ENCODE results near the gene ANAPC13. TPM values are rescaled to one million over a fixed set of nuclear protein-coding genes. Genes with fewer than 3 reads are reported as not detected.
A peak's percentile ranks its signal among the peaks of the same experiment; 100 is the strongest.

ANAPC13 gene
- polyA plus RNA-seq, 1 donor from 2014 or later, result 178 TPM

DNA sequence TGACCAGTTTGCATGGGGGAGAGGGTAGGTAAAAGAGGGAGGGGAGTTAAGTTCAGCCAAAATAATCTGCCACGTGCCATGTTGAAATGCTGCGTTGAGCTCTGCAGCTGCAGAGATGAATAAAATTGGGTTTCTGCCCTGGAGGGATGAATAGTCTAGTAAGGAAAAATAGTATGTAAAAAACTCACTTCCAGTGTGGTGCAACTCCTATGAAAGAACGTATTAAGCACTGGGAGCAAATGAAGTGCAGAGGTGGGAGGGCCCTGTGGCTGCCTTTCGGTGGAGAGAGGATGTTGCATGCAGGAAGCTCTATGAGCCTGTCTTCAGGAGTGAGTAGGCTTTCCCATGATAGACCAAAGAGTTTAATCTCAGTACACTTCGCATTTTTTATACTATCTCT lies 8.7 kb upstream of the ANAPC13 start:
- Histone ChIP-seq H2AFZ (ENCODE audit: low read depth, low read length) (no peak overlapping the region), H4K20me1 (ENCODE audit: insufficient read depth) (no peaks in the 10 kb centered on the region), H3K4me2 (ENCODE audit: low read length) (no peak overlapping the region), H3K9ac (ENCODE audit: low read length) (no peak overlapping the region), H3K79me2 (replicated peaks; ENCODE audit: insufficient read depth, low read length) (peaks cover 27% of the 10 kb centered on the region), H3K4me3 (ENCODE audit: low read length) (no peak overlapping the region), H3K36me3 (ENCODE audit: insufficient read depth, low read length) (no peaks in the 10 kb centered on the region), H3K27me3 (ENCODE audit: insufficient read depth, low read depth, low read length) (no peaks in the 10 kb centered on the region), H3K27ac (ENCODE audit: low read length) (no peak overlapping the region), H3F3A (ENCODE audit: insufficient read depth, low read length, poor library complexity, severe bottlenecking) (no peaks in the 10 kb centered on the region), H3K9me2 (ENCODE audit: insufficient read depth, low read length) (no peaks in the 10 kb centered on the region), H3K9me3 (ENCODE audit: low read length) (no peaks in the 10 kb centered on the region)
- TF ChIP-seq EP300 (conservative IDR thresholded peaks at IDR 0.05; ENCODE audit: poor library complexity, severe bottlenecking), result no peak
- TF ChIP-seq SMC3 (conservative IDR thresholded peaks at IDR 0.05; ENCODE audit: poor library complexity), result no peak
- no peak for TF ChIP-seq POLR2AphosphoS5 (IDR thresholded peaks at IDR 0.05)
- no peak for TF ChIP-seq MXI1 (conservative IDR thresholded peaks at IDR 0.05; ENCODE audit: poor library complexity, severe bottlenecking)
- TF ChIP-seq RAD21 (conservative IDR thresholded peaks at IDR 0.05), result no peak
- no peak for TF ChIP-seq TAF1 (IDR thresholded peaks at IDR 0.05; ENCODE audit: low read depth)
- TF ChIP-seq, protein P1, sequence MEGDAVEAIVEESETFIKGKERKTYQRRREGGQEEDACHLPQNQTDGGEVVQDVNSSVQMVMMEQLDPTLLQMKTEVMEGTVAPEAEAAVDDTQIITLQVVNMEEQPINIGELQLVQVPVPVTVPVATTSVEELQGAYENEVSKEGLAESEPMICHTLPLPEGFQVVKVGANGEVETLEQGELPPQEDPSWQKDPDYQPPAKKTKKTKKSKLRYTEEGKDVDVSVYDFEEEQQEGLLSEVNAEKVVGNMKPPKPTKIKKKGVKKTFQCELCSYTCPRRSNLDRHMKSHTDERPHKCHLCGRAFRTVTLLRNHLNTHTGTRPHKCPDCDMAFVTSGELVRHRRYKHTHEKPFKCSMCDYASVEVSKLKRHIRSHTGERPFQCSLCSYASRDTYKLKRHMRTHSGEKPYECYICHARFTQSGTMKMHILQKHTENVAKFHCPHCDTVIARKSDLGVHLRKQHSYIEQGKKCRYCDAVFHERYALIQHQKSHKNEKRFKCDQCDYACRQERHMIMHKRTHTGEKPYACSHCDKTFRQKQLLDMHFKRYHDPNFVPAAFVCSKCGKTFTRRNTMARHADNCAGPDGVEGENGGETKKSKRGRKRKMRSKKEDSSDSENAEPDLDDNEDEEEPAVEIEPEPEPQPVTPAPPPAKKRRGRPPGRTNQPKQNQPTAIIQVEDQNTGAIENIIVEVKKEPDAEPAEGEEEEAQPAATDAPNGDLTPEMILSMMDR (IDR thresholded peaks at IDR 0.05; ENCODE audit: poor library complexity, severe bottlenecking), result no peak
- no peak for TF ChIP-seq REST (IDR thresholded peaks at IDR 0.05; ENCODE audit: borderline replicate concordance)
- no peak for TF ChIP-seq EZH2 (IDR thresholded peaks at IDR 0.05; ENCODE audit: borderline replicate concordance, insufficient read depth, low read length, poor library complexity, severe bottlenecking)

DNA sequence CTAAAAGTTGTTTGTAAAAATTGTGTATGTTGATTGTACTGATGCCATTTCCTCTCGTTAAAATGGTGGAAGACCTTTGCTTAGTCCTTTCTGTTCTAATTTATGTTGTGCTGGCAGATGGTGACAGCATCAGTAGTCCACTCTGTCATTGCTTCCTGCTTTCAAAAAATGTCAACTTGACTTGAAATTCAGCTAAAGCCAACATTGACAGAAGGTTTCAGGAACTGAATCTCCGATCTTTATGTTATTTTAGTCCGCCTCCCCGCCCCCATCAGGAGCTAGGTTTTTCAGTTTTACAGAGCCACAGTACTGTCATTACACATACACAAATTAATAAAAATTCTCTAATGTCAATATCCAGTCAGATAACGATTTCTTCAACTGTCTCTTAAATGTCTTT lies 1.6 kb upstream of the ANAPC13 start:
- no peaks in the 10 kb centered on the region for H3K9me3 ChIP-seq (ENCODE audit: low read length)
- no peaks in the 10 kb centered on the region for H3K9me2 ChIP-seq (ENCODE audit: insufficient read depth, low read length)
- peak overlapping the region; percentile 94 for H3K9ac ChIP-seq (ENCODE audit: low read length)
- no peaks in the 10 kb centered on the region for H3K27me3 ChIP-seq (ENCODE audit: insufficient read depth, low read depth, low read length)
- no peaks in the 10 kb centered on the region for H4K20me1 ChIP-seq (ENCODE audit: insufficient read depth)
- H3K4me2 ChIP-seq (ENCODE audit: low read length), result peak overlapping the region; percentile 92
- peaks cover 40% of the 10 kb centered on the region for H3K79me2 ChIP-seq (replicated peaks; ENCODE audit: insufficient read depth, low read length)
- peak overlapping the region; percentile 78 for H3K4me3 ChIP-seq (ENCODE audit: low read length)
- TF ChIP-seq, protein P1 (IDR thresholded peaks at IDR 0.05; ENCODE audit: poor library complexity, severe bottlenecking), result no peak
- no peak for TF ChIP-seq REST (IDR thresholded peaks at IDR 0.05; ENCODE audit: borderline replicate concordance)
- no peak for TF ChIP-seq TAF1 (IDR thresholded peaks at IDR 0.05; ENCODE audit: low read depth)
- TF ChIP-seq MXI1 (conservative IDR thresholded peaks at IDR 0.05; ENCODE audit: poor library complexity, severe bottlenecking), result no peak
- H3K27ac ChIP-seq (ENCODE audit: low read length), result peak overlapping the region; percentile 97
- H2AFZ ChIP-seq (ENCODE audit: low read depth, low read length), result no peak overlapping the region
- no peaks in the 10 kb centered on the region for H3F3A ChIP-seq (ENCODE audit: insufficient read depth, low read length, poor library complexity, severe bottlenecking)
- no peaks in the 10 kb centered on the region for H3K36me3 ChIP-seq (ENCODE audit: insufficient read depth, low read length)

Data from neural cell (in vitro differentiated cells).